Smooth muscle cell (in vitro differentiated cells): ENCODE results near the gene KIT. TPM values are rescaled to one million over a fixed set of nuclear protein-coding genes. Genes with fewer than 3 reads are reported as not detected.

Source experiments
- DNase-seq: peaks from one replicate; lab custom pipeline; 2025; ENCODE audit not compliant: unreplicated experiment; lab: John Stamatoyannopoulos, UW
- H2AFZ ChIP-seq: fragments of 200-600 bp; sonication (generic); 2 replicates; pipeline ENCODE4 v1.6.0; 2016; ENCODE audit warnings: antibody characterized with exemption, low read depth, mild to moderate bottlenecking
- H3F3A ChIP-seq: fragments of 200-600 bp; sonication (generic); 2 replicates; pipeline ENCODE4 v1.6.0; 2017; ENCODE audit warnings: antibody characterized with exemption, low read depth
- H3K27ac ChIP-seq: fragments of 200-600 bp; sonication (generic); 2 replicates; pipeline ENCODE4 v1.5.1; 2016; ENCODE audit warnings: low read depth, mild to moderate bottlenecking
- H3K27me3 ChIP-seq: fragments of 200-600 bp; sonication (generic); 2 replicates; pipeline ENCODE4 v1.6.1; 2016; ENCODE audit warnings: low read depth, mild to moderate bottlenecking
- H3K36me3 ChIP-seq: fragments of 200-600 bp; sonication (generic); 2 replicates; pipeline ENCODE4 v1.5.1; 2016; ENCODE audit warnings: low read depth
- H3K4me1 ChIP-seq: fragments of 200-600 bp; sonication (generic); 2 replicates; pipeline ENCODE4 v1.5.1; 2016; ENCODE audit warnings: low read depth
- H3K4me2 ChIP-seq: fragments of 200-600 bp; sonication (generic); 2 replicates; pipeline ENCODE4 v1.6.0; 2016; ENCODE audit warnings: mild to moderate bottlenecking
- H3K4me3 ChIP-seq: fragments of 200-600 bp; sonication (generic); 2 replicates; pipeline ENCODE4 v1.5.1; 2016; ENCODE audit warnings: mild to moderate bottlenecking
- H3K79me2 ChIP-seq: fragments of 200-600 bp; sonication (generic); 2 replicates; pipeline ENCODE4 v1.6.0; 2016; ENCODE audit warnings: low read depth, mild to moderate bottlenecking
- H3K9ac ChIP-seq: fragments of 200-600 bp; sonication (generic); 2 replicates; pipeline ENCODE4 v1.6.0; 2016; ENCODE audit warnings: low read depth
- H3K9me3 ChIP-seq: fragments of 200-600 bp; sonication (generic); replicated peaks from 2 replicates; pipeline ENCODE4 v1.5.1; 2016; ENCODE audit warnings: low read depth
- H4K20me1 ChIP-seq: fragments of 200-600 bp; sonication (generic); 2 replicates; pipeline ENCODE4 v1.6.0; 2016; ENCODE audit warnings: low read depth
- CTCF ChIP-seq: fragments of 200-600 bp; sonication (generic); IDR thresholded peaks from 2 replicates; pipeline ENCODE4 v1.5.1; 2017; ENCODE audit warnings: borderline replicate concordance, mild to moderate bottlenecking, antibody characterized with exemption; ENCODE audit not compliant: insufficient read depth, poor library complexity, severe bottlenecking
- WGBS: methylation state at CpG from one replicate; pipeline ENCODE4 v1.1.7; 2016; ENCODE audit warnings: low lambda C conversion rate; 5-methylcytosine and 5-hydroxymethylcytosine counted together
- polyA plus RNA-seq: library from polyadenylated mRNA; unstranded; fragments of >200 nt; fragmentation: Nextera tagmentation; extraction: Ambion mirVana; gene quantifications from 2 replicates; pipeline ENCODE4 v1.2.1, GENCODE V29; 2016
- total RNA-seq: library from RNA; depleted of rRNA; stranded (reverse); fragments of >200 nt; gene quantifications from 2 replicates; pipeline ENCODE4 v1.2.3, GENCODE V29; 2014

Gene KIT
- total and polyA plus RNA-seq, 2 experiments from 2014 or later = 3.2 to 7.0 TPM

GRCh38 chr4:54731552-54731951, 73.8 kb downstream of the KIT start:
- no peaks in the 10 kb centered on the region for H3K27me3 ChIP-seq
- H3K79me2 ChIP-seq = no peaks in the 10 kb centered on the region
- DNase-seq = no peak
- H3K9ac ChIP-seq = no peak overlapping the region
- H3K4me1 ChIP-seq = no peaks in the 10 kb centered on the region
- WGBS = 95% methylated on average over 3 of the region's 3 CpGs
- no peaks in the 10 kb centered on the region for H3K36me3 ChIP-seq
- no peak overlapping the region for H2AFZ ChIP-seq
- no peak for TF ChIP-seq CTCF
- H3K27ac ChIP-seq = no peak overlapping the region
- no peak overlapping the region for H3K4me3 ChIP-seq
- no peaks in the 10 kb centered on the region for H4K20me1 ChIP-seq
- H3F3A ChIP-seq = no peaks in the 10 kb centered on the region
- no peak overlapping the region for H3K4me2 ChIP-seq
- no peaks in the 10 kb centered on the region for H3K9me3 ChIP-seq

- H4K20me1 ChIP-seq = no peaks in the 10 kb centered on the region
- H3K36me3 ChIP-seq = no peaks in the 10 kb centered on the region
- no peak for TF ChIP-seq CTCF
- no peaks in the 10 kb centered on the region for H3K9me3 ChIP-seq
- H3K4me3 ChIP-seq = no peak overlapping the region
- DNase-seq = no peak
- H3K79me2 ChIP-seq = no peaks in the 10 kb centered on the region
- no peaks in the 10 kb centered on the region for H3F3A ChIP-seq
- no peaks in the 10 kb centered on the region for H3K4me1 ChIP-seq
- WGBS = 97% methylated on average over 1 of the region's 1 CpG
- no peak overlapping the region for H3K27ac ChIP-seq
- H3K27me3 ChIP-seq = no peaks in the 10 kb centered on the region
- no peak overlapping the region for H2AFZ ChIP-seq
- H3K9ac ChIP-seq = no peak overlapping the region
- H3K4me2 ChIP-seq = no peak overlapping the region
These were observed 74.2 kb downstream of the KIT start for GRCh38 chr4:54731976-54732375.

- no peak overlapping the region for H3K4me3 ChIP-seq
- H3K27ac ChIP-seq = no peak overlapping the region
- H3K9ac ChIP-seq = no peak overlapping the region
- H4K20me1 ChIP-seq = no peaks in the 10 kb centered on the region
- H3K27me3 ChIP-seq = no peaks in the 10 kb centered on the region
- no peaks in the 10 kb centered on the region for H3F3A ChIP-seq
- no peak for DNase-seq
- 100% methylated on average over 1 of the region's 1 CpG for whole genome bisulfite sequencing
- H3K36me3 ChIP-seq = no peaks in the 10 kb centered on the region
- no peak overlapping the region for H2AFZ ChIP-seq
- H3K79me2 ChIP-seq = no peaks in the 10 kb centered on the region
- no peaks in the 10 kb centered on the region for H3K9me3 ChIP-seq
- H3K4me1 ChIP-seq = no peaks in the 10 kb centered on the region
- no peak overlapping the region for H3K4me2 ChIP-seq
- TF ChIP-seq CTCF = no peak
These were observed 79.7 kb downstream of the KIT start for GRCh38 chr4:54737421-54737820.

- WGBS = 75% methylated on average over 3 of the region's 3 CpGs
These were observed 83.4 kb downstream of the KIT start for GRCh38 chr4:54741202-54741601.

More at GRCh38 chr4:54741202-54741601, 83.4 kb downstream of the KIT start:
- Histone ChIP-seq H3K4me1 (no peaks in the 10 kb centered on the region), H3F3A (no peaks in the 10 kb centered on the region), H3K4me3 (no peak overlapping the region), H4K20me1 (no peaks in the 10 kb centered on the region), H3K4me2 (no peak overlapping the region), H3K36me3 (no peaks in the 10 kb centered on the region), H3K79me2 (no peaks in the 10 kb centered on the region), H2AFZ (no peak overlapping the region), H3K9ac (no peak overlapping the region), H3K27me3 (no peaks in the 10 kb centered on the region), H3K27ac (no peak overlapping the region), H3K9me3 (no peaks in the 10 kb centered on the region)
- no peak for TF ChIP-seq CTCF
- no peak for DNase-seq
